Measurements from ENCODE around the gene FZD4. TPM values are rescaled to one million over a fixed set of nuclear protein-coding genes. Genes with fewer than 3 reads are reported as not detected.

Gene FZD4
- total RNA-seq, 2 experiments from 2014 or later: 0.07 to 0.16 TPM

GRCh38 chr11:86904001-86904400 is 51.2 kb downstream of the FZD4 start:
- H3K4me1 Mint-ChIP-seq (ENCODE audit: low read depth): no peaks in the 10 kb centered on the region
- intact Hi-C loops (cut with micrococcal nuclease): no loop called here
- H3K27ac Mint-ChIP-seq: no peak overlapping the region
- ATAC-seq (no peak), DNase-seq (no peak)
- ChIA-PET CTCF (interaction anchor here (1.5 kb wide), 1 partner anchor 35 kb away, joined by 4 read pairs; no protein-coding TSS in a partner anchor), POLR2A (no interaction called here)
- H3K36me3 Mint-ChIP-seq (ENCODE audit: low read depth): no peaks in the 10 kb centered on the region
- no peak overlapping the region for H3K4me3 Mint-ChIP-seq
- TF ChIP-seq, protein P1, sequence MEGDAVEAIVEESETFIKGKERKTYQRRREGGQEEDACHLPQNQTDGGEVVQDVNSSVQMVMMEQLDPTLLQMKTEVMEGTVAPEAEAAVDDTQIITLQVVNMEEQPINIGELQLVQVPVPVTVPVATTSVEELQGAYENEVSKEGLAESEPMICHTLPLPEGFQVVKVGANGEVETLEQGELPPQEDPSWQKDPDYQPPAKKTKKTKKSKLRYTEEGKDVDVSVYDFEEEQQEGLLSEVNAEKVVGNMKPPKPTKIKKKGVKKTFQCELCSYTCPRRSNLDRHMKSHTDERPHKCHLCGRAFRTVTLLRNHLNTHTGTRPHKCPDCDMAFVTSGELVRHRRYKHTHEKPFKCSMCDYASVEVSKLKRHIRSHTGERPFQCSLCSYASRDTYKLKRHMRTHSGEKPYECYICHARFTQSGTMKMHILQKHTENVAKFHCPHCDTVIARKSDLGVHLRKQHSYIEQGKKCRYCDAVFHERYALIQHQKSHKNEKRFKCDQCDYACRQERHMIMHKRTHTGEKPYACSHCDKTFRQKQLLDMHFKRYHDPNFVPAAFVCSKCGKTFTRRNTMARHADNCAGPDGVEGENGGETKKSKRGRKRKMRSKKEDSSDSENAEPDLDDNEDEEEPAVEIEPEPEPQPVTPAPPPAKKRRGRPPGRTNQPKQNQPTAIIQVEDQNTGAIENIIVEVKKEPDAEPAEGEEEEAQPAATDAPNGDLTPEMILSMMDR (IDR thresholded peaks at IDR 0.05): no peak
- H3K9me3 Mint-ChIP-seq: no peaks in the 10 kb centered on the region
- H3K27me3 Mint-ChIP-seq: no peaks in the 10 kb centered on the region

- no peak for ATAC-seq
- Mint-ChIP-seq H3K4me1 (ENCODE audit: low read depth) (no peaks in the 10 kb centered on the region), H3K36me3 (ENCODE audit: low read depth) (no peaks in the 10 kb centered on the region), H3K27me3 (no peaks in the 10 kb centered on the region), H3K27ac (no peak overlapping the region), H3K4me3 (no peak overlapping the region), H3K9me3 (no peaks in the 10 kb centered on the region)
- no peak for DNase-seq
- ChIA-PET CTCF (interaction anchor here (1.0 kb wide), 1 partner anchor 33 kb away, joined by 4 read pairs; no protein-coding TSS in a partner anchor), POLR2A (no interaction called here)
- intact Hi-C loops (cut with micrococcal nuclease): no loop called here
- TF ChIP-seq, protein P1 (IDR thresholded peaks at IDR 0.05): no peak
Measured at GRCh38 chr11:86902345-86902744, 52.9 kb downstream of the FZD4 start.

DNA sequence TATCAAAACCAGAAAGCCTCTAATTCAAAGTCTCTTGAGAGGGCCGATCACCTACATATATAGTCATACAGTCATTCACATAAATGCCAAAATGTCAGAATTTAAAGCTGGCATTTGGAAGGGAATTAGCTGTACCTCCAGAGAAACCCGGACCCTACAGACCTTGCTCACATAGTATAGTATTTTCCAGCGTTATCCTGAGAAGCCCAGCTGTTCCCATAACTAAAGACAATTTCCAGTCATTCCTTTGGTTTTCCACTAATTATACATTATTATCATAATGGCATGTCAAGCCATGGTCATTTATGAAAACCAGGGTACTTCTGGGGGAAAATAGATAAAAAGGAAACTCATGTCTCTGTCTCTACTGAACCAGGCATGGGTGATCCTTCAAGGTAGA is 53.6 kb downstream of the FZD4 start:
- Mint-ChIP-seq H3K4me3 (no peak overlapping the region), H3K36me3 (ENCODE audit: low read depth) (no peaks in the 10 kb centered on the region), H3K9me3 (no peaks in the 10 kb centered on the region), H3K27ac (no peak overlapping the region), H3K27me3 (no peaks in the 10 kb centered on the region), H3K4me1 (ENCODE audit: low read depth) (no peaks in the 10 kb centered on the region)
- CTCF ChIA-PET: no interaction called here
- TF ChIP-seq, protein P1 (IDR thresholded peaks at IDR 0.05): no peak
- ATAC-seq (no peak), DNase-seq (no peak)
- POLR2A ChIA-PET: no interaction called here
- intact Hi-C loops (cut with micrococcal nuclease): no loop called here

GRCh38 chr11:86900162-86900561 is 55.0 kb downstream of the FZD4 start:
- H3K4me3 Mint-ChIP-seq: no peak overlapping the region
- no peaks in the 10 kb centered on the region for H3K9me3 Mint-ChIP-seq
- ChIA-PET CTCF (no interaction called here), POLR2A (no interaction called here)
- intact Hi-C loops (cut with micrococcal nuclease): no loop called here
- H3K27me3 Mint-ChIP-seq: peaks cover 5% of the 10 kb centered on the region
- ATAC-seq (no peak), DNase-seq (no peak)
- no peak overlapping the region for H3K27ac Mint-ChIP-seq
- TF ChIP-seq, protein P1 (IDR thresholded peaks at IDR 0.05): no peak
- no peaks in the 10 kb centered on the region for H3K36me3 Mint-ChIP-seq (ENCODE audit: low read depth)
- H3K4me1 Mint-ChIP-seq (ENCODE audit: low read depth): no peaks in the 10 kb centered on the region

GRCh38 chr11:86898689-86899088 is 56.5 kb downstream of the FZD4 start:
- ChIA-PET POLR2A (no interaction called here), CTCF (no interaction called here)
- TF ChIP-seq, protein P1 (IDR thresholded peaks at IDR 0.05): no peak

More at GRCh38 chr11:86898689-86899088, 56.5 kb downstream of the FZD4 start:
- H3K27me3 Mint-ChIP-seq: peaks cover 5% of the 10 kb centered on the region
- no peak overlapping the region for H3K4me3 Mint-ChIP-seq
- ATAC-seq (no peak), DNase-seq (no peak)
- intact Hi-C loops (cut with micrococcal nuclease): no loop called here
- H3K27ac Mint-ChIP-seq: no peak overlapping the region
- H3K4me1 Mint-ChIP-seq (ENCODE audit: low read depth): no peaks in the 10 kb centered on the region
- no peaks in the 10 kb centered on the region for H3K9me3 Mint-ChIP-seq
- no peaks in the 10 kb centered on the region for H3K36me3 Mint-ChIP-seq (ENCODE audit: low read depth)

All from activated CD8-positive, alpha-beta T cell treated with anti-CD3 and anti-CD28 coated beads for 36 hours (primary cell).